NT2/D1 (cell line): ENCODE measurements around the gene SMG1.
"Not testable (repeated sequence)": the region's sequence is repeated elsewhere in the genome, so short reads cannot be mapped to it uniquely, and the experiment has no call there.

Experiments used
- SUZ12 ChIP-seq: IDR thresholded peaks from 2 replicates; pipeline ENCODE4 v1.6.1; 2011; ENCODE audit not compliant: insufficient read length, insufficient read depth; ENCODE audit errors: extremely low read depth
- YY1 ChIP-seq: IDR thresholded peaks from 2 replicates; pipeline ENCODE4 v1.6.1; 2011; ENCODE audit not compliant: insufficient read length, insufficient read depth
- ZNF274 ChIP-seq: IDR thresholded peaks from 2 replicates; pipeline ENCODE4 v1.6.1; 2011; ENCODE audit warnings: mild to moderate bottlenecking, low read depth, low read length

DNA sequence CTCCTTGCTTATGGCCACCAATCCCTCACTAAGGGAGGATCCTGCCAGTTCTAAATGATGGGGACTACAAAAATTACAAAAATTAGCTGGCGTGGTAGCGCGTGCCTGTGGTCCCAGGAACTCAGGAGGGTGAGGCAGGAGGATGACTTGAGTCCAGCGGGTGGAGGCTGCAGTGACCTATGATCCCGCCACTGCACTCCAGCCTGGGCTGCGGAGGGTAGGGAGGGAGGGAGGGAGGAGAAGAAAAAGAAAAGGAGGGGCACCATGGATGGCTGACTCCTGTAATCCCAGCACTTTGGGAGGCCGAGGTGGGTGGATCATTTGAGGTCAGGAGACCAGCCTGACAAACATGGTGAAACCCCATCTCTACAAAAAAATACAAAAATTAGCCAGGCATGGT, 1.9 kb upstream of the SMG1 start:
- TF ChIP-seq ZNF274, YY1, SUZ12: not testable (repeated sequence)
